Epithelial cell of esophagus (primary cell): ENCODE measurements around the gene DIABLO.

Experiments
- DNase-seq: peaks from one replicate; pipeline ENCODE4 v3.0.0; 2010; ENCODE audit warnings: low read depth
- H3K4me3 ChIP-seq: 2 replicates; pipeline ENCODE4 v1.5.1; 2011; ENCODE audit warnings: mild to moderate bottlenecking, low read length, control low read depth
- CTCF ChIP-seq: IDR thresholded peaks from 2 replicates; pipeline ENCODE4 v1.5.1; 2011; ENCODE audit warnings: low read depth, mild to moderate bottlenecking, low read length, control low read depth, inconsistent platforms; ENCODE audit not compliant: insufficient read depth; ENCODE audit errors: missing control alignments

The DIABLO gene

GRCh38 chr12:122208073-122208820 lies 17.6 kb downstream of the DIABLO start:
- DNase-seq = no peak
- no peak for TF ChIP-seq CTCF
- no peak overlapping the region for H3K4me3 ChIP-seq

GRCh38 chr12:122207391-122207790 lies 18.5 kb downstream of the DIABLO start:
- no peak for DNase-seq
- no peak for TF ChIP-seq CTCF
- H3K4me3 ChIP-seq = no peak overlapping the region

DNA sequence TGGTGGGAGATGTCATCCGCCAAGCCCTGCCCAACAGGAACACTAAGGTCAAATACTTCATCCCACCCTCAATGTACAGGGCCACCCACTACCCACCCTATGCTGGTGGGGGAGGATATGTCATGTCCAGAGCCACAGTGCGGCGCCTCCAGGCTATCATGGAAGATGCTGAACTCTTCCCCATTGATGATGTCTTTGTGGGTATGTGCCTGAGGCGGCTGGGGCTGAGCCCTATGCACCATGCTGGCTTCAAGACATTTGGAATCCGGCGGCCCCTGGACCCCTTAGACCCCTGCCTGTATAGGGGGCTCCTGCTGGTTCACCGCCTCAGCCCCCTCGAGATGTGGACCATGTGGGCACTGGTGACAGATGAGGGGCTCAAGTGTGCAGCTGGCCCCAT lies 18.9 kb downstream of the DIABLO start:
- no peak for TF ChIP-seq CTCF
- no peak overlapping the region for H3K4me3 ChIP-seq
- DNase-seq = no peak

DNA sequence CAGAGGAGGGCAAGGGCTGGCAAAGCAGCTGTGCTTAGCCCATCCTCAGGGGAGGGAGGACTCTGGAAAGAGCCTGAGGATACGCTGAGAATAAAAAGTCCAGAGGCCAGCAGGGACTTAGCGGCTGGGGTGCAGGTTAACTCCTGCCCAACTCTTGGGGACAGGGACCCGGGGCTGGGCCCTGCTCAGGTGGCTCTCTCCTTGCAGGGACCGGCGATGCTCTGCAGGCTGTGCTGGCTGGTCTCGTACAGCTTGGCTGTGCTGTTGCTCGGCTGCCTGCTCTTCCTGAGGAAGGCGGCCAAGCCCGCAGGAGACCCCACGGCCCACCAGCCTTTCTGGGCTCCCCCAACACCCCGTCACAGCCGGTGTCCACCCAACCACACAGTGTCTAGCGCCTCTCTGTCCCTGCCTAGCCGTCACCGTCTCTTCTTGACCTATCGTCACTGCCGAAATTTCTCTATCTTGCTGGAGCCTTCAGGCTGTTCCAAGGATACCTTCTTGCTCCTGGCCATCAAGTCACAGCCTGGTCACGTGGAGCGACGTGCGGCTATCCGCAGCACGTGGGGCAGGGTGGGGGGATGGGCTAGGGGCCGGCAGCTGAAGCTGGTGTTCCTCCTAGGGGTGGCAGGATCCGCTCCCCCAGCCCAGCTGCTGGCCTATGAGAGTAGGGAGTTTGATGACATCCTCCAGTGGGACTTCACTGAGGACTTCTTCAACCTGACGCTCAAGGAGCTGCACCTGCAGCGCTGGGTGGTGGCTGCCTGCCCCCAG lies 19.6 kb downstream of the DIABLO start:
- no peak for TF ChIP-seq CTCF

GRCh38 chr12:122205053-122205925 lies 20.6 kb downstream of the DIABLO start:
- TF ChIP-seq CTCF = no peak
- H3K4me3 ChIP-seq = no peak overlapping the region
- DNase-seq = no peak

More for the DNA sequence above, 19.6 kb downstream of the DIABLO start:
- DNase-seq = no peak
- no peak overlapping the region for H3K4me3 ChIP-seq

- DNase-seq = no peak
- H3K4me3 ChIP-seq = peak overlapping the region; percentile 61
- no peak for TF ChIP-seq CTCF
These were observed 21.4 kb downstream of the DIABLO start for GRCh38 chr12:122204167-122205052.
